IPS-15b (cell line): Measurements from ENCODE around the gene VCAM1.

ENCODE experiments used
- H3K27me3 ChIP-seq: one replicate; pipeline ENCODE4 v1.6.1; 2013; ENCODE audit warnings: low read length; ENCODE audit not compliant: control insufficient read depth, insufficient read depth
- H3K36me3 ChIP-seq: one replicate; pipeline ENCODE4 v1.6.1; 2013; ENCODE audit warnings: low read length; ENCODE audit not compliant: control insufficient read depth, insufficient read depth
- H3K4me1 ChIP-seq: one replicate; pipeline ENCODE4 v1.6.1; 2013; ENCODE audit warnings: mild to moderate bottlenecking, low read length; ENCODE audit not compliant: control insufficient read depth, insufficient read depth
- H3K4me3 ChIP-seq: one replicate; pipeline ENCODE4 v1.5.1; 2013; ENCODE audit warnings: low read depth, low read length
- H3K9ac ChIP-seq: one replicate; pipeline ENCODE4 v1.6.1; 2013; ENCODE audit warnings: low read depth, mild to moderate bottlenecking, low read length
- H3K9me3 ChIP-seq: one replicate; pipeline ENCODE4 v1.6.1; 2013; ENCODE audit warnings: mild to moderate bottlenecking, low read length; ENCODE audit not compliant: control insufficient read depth, insufficient read depth

Gene VCAM1

DNA sequence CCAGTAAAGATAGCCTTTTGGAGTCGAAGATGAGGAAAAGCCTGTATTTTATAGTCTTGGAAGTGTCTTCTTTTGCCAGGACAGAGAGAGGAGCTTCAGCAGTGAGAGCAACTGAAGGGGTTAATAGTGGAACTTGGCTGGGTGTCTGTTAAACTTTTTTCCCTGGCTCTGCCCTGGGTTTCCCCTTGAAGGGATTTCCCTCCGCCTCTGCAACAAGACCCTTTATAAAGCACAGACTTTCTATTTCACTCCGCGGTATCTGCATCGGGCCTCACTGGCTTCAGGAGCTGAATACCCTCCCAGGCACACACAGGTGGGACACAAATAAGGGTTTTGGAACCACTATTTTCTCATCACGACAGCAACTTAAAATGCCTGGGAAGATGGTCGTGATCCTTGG lies at the start of gene VCAM1:
TSS of gene VCAM1 (plus strand) at position 253 of the 400 bp plus-strand sequence. CDS start at position 372, 119 bp downstream.
- H3K9ac ChIP-seq, result no peak within 1 kb of the TSS
- H3K36me3 ChIP-seq, result no peaks in the 10 kb centered on the region
- H3K4me3 ChIP-seq, result no peak within 1 kb of the TSS
- H3K4me1 ChIP-seq, result peaks cover 6% of the 10 kb centered on the region
- no peaks in the 10 kb centered on the region for H3K9me3 ChIP-seq
- H3K27me3 ChIP-seq, result no peaks in the 10 kb centered on the region

DNA sequence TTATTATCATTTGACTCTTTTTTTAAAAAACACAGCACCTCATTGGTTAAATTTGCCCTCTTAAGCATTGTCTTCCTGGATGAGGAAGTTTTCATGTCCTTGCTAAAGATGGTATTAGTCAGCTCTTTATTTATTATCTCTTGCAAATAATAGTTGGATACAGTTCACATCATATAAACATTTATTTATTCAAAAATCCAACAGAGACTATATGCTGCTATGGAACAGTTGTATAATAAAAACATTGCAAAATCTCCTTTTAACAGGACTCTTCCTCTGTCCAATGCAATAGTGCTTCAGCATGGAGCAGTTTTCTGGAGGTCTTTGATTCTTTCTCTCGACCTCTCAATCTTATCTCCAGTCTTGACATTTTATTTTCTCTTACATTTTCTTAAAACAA lies 49.5 kb upstream of the VCAM1 start:
- no peak overlapping the region for H3K9ac ChIP-seq
- H3K27me3 ChIP-seq, result no peaks in the 10 kb centered on the region
- no peak overlapping the region for H3K4me3 ChIP-seq

DNA sequence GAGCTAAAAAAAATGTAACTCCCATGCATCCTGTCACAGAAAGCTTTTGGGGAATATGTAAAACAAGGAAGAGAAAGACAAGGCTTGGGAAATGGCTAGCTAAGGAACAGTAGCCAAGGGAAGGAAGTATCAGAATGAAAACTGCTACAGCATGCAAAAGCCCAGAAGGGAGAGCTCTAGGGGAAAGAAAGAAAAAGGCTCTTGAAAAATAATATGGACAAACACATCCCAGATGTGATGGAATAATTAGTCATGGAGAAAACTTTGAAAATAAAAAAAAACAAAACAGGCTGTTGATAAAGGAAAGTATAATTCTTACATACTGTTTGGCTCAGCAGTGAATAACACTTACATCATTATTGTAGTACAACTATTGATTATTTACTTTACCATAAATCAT lies 47.9 kb upstream of the VCAM1 start:
- H3K4me1 ChIP-seq, result no peaks in the 10 kb centered on the region
- no peaks in the 10 kb centered on the region for H3K27me3 ChIP-seq
- no peak overlapping the region for H3K9ac ChIP-seq
- no peak overlapping the region for H3K4me3 ChIP-seq
- H3K9me3 ChIP-seq, result peaks cover 3% of the 10 kb centered on the region
- no peaks in the 10 kb centered on the region for H3K36me3 ChIP-seq

More for the DNA sequence above, 49.5 kb upstream of the VCAM1 start:
- Histone ChIP-seq H3K9me3 (peaks cover 3% of the 10 kb centered on the region), H3K36me3 (no peaks in the 10 kb centered on the region), H3K4me1 (no peaks in the 10 kb centered on the region)

GRCh38 chr1:100683448-100684349 lies 35.8 kb upstream of the VCAM1 start:
- Histone ChIP-seq H3K9me3 (no peaks in the 10 kb centered on the region), H3K9ac (no peak overlapping the region), H3K27me3 (no peaks in the 10 kb centered on the region), H3K4me3 (no peak overlapping the region), H3K36me3 (no peaks in the 10 kb centered on the region), H3K4me1 (no peaks in the 10 kb centered on the region)

DNA sequence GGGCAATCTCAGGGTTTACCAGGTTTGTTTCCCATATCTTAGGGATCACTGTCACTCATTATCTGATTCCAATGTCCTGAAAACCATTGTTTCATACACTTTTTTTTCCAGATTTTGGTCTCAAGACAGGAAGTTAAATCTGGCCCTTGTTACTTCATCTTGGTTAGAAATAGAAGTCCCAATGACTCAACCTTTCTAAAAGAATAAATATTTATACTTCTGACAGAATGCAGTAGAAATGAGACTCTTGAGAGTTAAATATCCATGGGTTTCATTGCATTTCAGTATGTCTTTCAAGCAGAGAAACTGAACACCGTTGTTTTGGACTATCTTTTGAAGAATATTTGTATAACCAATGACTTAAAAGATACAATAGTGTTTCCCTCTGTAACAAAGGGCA lies 19.8 kb upstream of the VCAM1 start:
- H3K9me3 ChIP-seq, result no peaks in the 10 kb centered on the region

DNA sequence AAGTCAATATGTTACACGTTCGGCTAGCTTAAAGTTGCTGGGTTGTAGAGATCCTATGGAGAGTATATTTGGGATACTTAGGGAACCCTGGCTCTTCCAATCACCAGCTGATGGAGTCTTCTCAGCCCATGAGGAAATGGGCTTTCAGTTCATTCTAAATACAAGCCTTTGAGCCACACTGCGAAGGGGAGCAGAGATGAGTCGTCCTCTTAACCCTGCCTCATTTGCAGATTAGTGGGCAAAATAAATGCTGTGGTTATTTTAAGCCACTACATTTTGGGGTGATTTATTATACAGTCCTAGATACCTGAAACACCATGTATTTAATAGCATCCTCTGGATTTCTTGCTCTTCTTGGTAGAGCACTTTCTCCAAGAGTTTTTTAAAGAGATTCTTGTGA lies 19.0 kb upstream of the VCAM1 start:
- Histone ChIP-seq H3K4me1 (no peaks in the 10 kb centered on the region), H3K9ac (no peak overlapping the region), H3K4me3 (no peak overlapping the region), H3K9me3 (no peaks in the 10 kb centered on the region), H3K27me3 (no peaks in the 10 kb centered on the region), H3K36me3 (no peaks in the 10 kb centered on the region)

More for the DNA sequence above, 19.8 kb upstream of the VCAM1 start:
- no peak overlapping the region for H3K9ac ChIP-seq
- H3K27me3 ChIP-seq, result no peaks in the 10 kb centered on the region
- no peaks in the 10 kb centered on the region for H3K36me3 ChIP-seq
- no peak overlapping the region for H3K4me3 ChIP-seq
- H3K4me1 ChIP-seq, result no peaks in the 10 kb centered on the region

- Histone ChIP-seq H3K36me3 (no peaks in the 10 kb centered on the region), H3K4me1 (no peaks in the 10 kb centered on the region), H3K4me3 (no peak overlapping the region), H3K9ac (no peak overlapping the region), H3K27me3 (no peaks in the 10 kb centered on the region), H3K9me3 (no peaks in the 10 kb centered on the region)
These were observed 16.5 kb upstream of the VCAM1 start for GRCh38 chr1:100703052-100703451.

DNA sequence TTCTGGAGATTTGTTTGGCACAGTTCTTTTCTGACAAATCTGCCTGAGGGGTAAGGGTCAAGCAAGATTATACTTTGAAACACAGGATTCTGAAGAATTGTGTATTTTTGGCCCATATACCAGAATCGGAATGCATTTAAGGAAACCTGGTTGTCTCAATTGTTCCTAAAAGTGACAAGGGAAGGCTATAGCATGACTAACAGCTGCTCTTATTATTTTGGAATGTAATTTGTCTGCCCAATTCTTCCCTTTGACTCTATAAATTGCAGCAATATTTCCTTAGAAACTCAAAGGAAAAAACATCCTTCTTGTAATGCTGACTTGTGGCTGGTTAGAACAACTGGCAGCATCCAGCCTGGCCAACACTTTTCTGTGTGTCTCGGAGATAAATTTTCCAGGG lies 15.8 kb upstream of the VCAM1 start:
- no peak overlapping the region for H3K9ac ChIP-seq
- no peaks in the 10 kb centered on the region for H3K4me1 ChIP-seq
- no peaks in the 10 kb centered on the region for H3K27me3 ChIP-seq

DNA sequence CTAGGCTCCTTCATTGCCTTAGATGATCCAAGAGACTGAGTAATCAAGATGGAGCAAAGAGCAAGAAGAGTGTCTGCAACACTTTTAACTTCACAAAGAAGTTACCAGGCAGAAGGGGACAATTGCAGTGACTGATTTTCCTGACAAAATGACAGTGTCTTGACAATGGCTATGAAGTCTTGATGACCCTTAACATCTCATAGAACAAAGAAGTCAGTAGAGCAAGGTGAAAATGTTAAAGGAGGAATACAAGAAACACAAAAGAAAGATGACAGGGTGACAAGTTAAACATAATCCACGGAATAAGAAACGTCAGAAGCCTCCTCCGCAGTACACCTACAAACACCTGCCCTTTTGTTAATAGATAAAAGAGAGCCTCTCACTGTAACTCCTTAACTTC lies 15.1 kb upstream of the VCAM1 start:
- Histone ChIP-seq H3K9me3 (no peaks in the 10 kb centered on the region), H3K4me1 (no peaks in the 10 kb centered on the region), H3K9ac (no peak overlapping the region), H3K36me3 (no peaks in the 10 kb centered on the region), H3K27me3 (no peaks in the 10 kb centered on the region), H3K4me3 (no peak overlapping the region)

More for the DNA sequence above, 15.8 kb upstream of the VCAM1 start:
- no peaks in the 10 kb centered on the region for H3K36me3 ChIP-seq
- H3K4me3 ChIP-seq, result no peak overlapping the region
- H3K9me3 ChIP-seq, result no peaks in the 10 kb centered on the region

DNA sequence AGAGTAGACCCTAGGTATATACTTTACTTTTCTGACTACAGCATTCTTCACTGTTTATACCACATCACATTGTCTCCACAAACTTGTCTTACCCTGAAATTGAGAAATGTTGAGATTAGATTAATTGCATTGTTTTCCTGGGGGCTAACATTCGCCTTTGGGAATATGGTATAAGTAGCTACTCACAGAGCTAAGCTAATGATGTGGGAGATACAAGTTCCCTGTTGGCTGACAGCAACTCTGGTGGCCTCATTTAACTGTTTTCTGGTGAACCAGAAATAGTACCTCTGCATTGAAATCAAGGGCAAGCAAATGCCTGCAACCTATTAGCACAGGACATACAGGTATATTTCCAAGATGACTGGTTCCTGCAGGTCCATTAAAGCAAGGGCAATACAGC lies 13.2 kb upstream of the VCAM1 start:
- no peaks in the 10 kb centered on the region for H3K9me3 ChIP-seq
- no peak overlapping the region for H3K4me3 ChIP-seq
- H3K4me1 ChIP-seq, result no peaks in the 10 kb centered on the region
- H3K27me3 ChIP-seq, result no peaks in the 10 kb centered on the region
- no peaks in the 10 kb centered on the region for H3K36me3 ChIP-seq
- no peak overlapping the region for H3K9ac ChIP-seq

- Histone ChIP-seq H3K27me3 (no peaks in the 10 kb centered on the region), H3K9me3 (no peaks in the 10 kb centered on the region), H3K9ac (no peak overlapping the region), H3K4me1 (no peaks in the 10 kb centered on the region), H3K4me3 (no peak overlapping the region), H3K36me3 (no peaks in the 10 kb centered on the region)
These were observed 12.7 kb upstream of the VCAM1 start for GRCh38 chr1:100706856-100707255.

- no peaks in the 10 kb centered on the region for H3K4me1 ChIP-seq
- H3K4me3 ChIP-seq, result no peak overlapping the region
- H3K36me3 ChIP-seq, result no peaks in the 10 kb centered on the region
- no peaks in the 10 kb centered on the region for H3K27me3 ChIP-seq
- no peak overlapping the region for H3K9ac ChIP-seq
- no peaks in the 10 kb centered on the region for H3K9me3 ChIP-seq
These were observed 11.0 kb upstream of the VCAM1 start for GRCh38 chr1:100708476-100709062.
